Panc1 (cell line): Measurements from ENCODE around the gene PLIN4. TPM values are rescaled to one million over a fixed set of nuclear protein-coding genes. Genes with fewer than 3 reads are reported as not detected.
A peak's percentile ranks its signal among the peaks of the same experiment; 100 is the strongest.

ENCODE experiments used
- ATAC-seq: fragments of 200-7000 bp; cut with Tn5 transposase; 2 replicates; pipeline ENCODE4 v1.9.1; 2020; ENCODE audit warnings: mild to moderate bottlenecking, moderate library complexity
- Bru-seq: library from RNA; stranded (reverse); fragments of 400-500 nt; gene quantifications from one replicate; lab custom pipeline; 2021; lab: Mats Ljungman, UMichigan
- BruChase-seq, 2 experiments: library from RNA; stranded (reverse); fragments of 400-500 nt; gene quantifications; one replicate each; lab custom pipeline; 2021; lab: Mats Ljungman, UMichigan
- BruUV-seq: library from RNA; stranded (reverse); fragments of 400-500 nt; replicated peaks from 2 replicates; lab custom pipeline; 2021; lab: Mats Ljungman, UMichigan
- CTCF ChIA-PET: fragments of 300-600 bp; sonication (Branson Sonifier 250); formaldehyde crosslinking; loops from one replicate; lab custom pipeline; 2022; ENCODE audit warnings: antibody characterized with exemption; lab: Charles Lee
- POLR2A ChIA-PET: fragments of 300-600 bp; sonication (Branson Sonifier 250); formaldehyde crosslinking; loops from one replicate; lab custom pipeline; 2022; ENCODE audit warnings: antibody characterized with exemption; lab: Charles Lee
- DNase-seq: peaks from one replicate; pipeline ENCODE4 v3.0.0-alpha.2; 2010; ENCODE audit warnings: low read depth, low spot score
- H3K27ac ChIP-seq: 2 replicates; pipeline ENCODE4 v1.5.1; 2011; ENCODE audit warnings: mild to moderate bottlenecking, low read length, inconsistent platforms
- H3K27me3 ChIP-seq: fragments of 200-500 bp; sonication (Bioruptor generic); 2 replicates; pipeline ENCODE4 v1.6.0; 2014; ENCODE audit warnings: low read length, inconsistent platforms; ENCODE audit not compliant: control insufficient read depth, insufficient read depth
- H3K36me3 ChIP-seq: fragments of 200-500 bp; sonication (Bioruptor generic); 2 replicates; pipeline ENCODE4 v1.5.1; 2014; ENCODE audit warnings: inconsistent platforms, mild to moderate bottlenecking, low read length, moderate library complexity; ENCODE audit not compliant: control insufficient read depth, insufficient read depth
- H3K4me1 ChIP-seq: 2 replicates; pipeline ENCODE4 v1.5.1; 2011; ENCODE audit warnings: inconsistent platforms, mild to moderate bottlenecking, low read length, moderate library complexity; ENCODE audit not compliant: control insufficient read depth, insufficient read depth
- H3K4me3 ChIP-seq, 2 experiments: 2 replicates each; pipeline ENCODE4 v1.5.1; 2011 to 2012; ENCODE audit warnings: low read depth in 2 of 2, low read length in 2 of 2, mild to moderate bottlenecking in 2 of 2, inconsistent platforms in 1 of 2, moderate library complexity in 1 of 2
- H3K9me3 ChIP-seq: fragments of 200-500 bp; sonication (Bioruptor generic); 2 replicates; pipeline ENCODE4 v1.5.1; 2014; ENCODE audit warnings: low read depth, mild to moderate bottlenecking, inconsistent platforms, low read length, moderate library complexity; ENCODE audit not compliant: control insufficient read depth, insufficient read depth
- CTCF ChIP-seq: fragments of 450-650 bp; IDR thresholded peaks from 2 replicates; pipeline ENCODE4 v1.5.1; 2017; ENCODE audit warnings: mild to moderate bottlenecking
- POLR2AphosphoS5 ChIP-seq: IDR thresholded peaks from 2 replicates; pipeline ENCODE4 v1.6.1; 2012; ENCODE audit warnings: mild to moderate bottlenecking, low read depth, low read length, moderate library complexity
- REST ChIP-seq, 2 experiments: IDR thresholded peaks; 2 replicates each; pipeline ENCODE4 v1.6.1; 2011 to 2012; ENCODE audit warnings: low read depth in 2 of 2, control low read depth in 1 of 2, low read length in 1 of 2, mild to moderate bottlenecking in 1 of 2, moderate library complexity in 1 of 2; ENCODE audit not compliant: insufficient read depth in 1 of 2
- SIN3A ChIP-seq: IDR thresholded peaks from 2 replicates; pipeline ENCODE4 v1.6.1; 2012; ENCODE audit warnings: low read depth, mild to moderate bottlenecking, low read length, moderate library complexity, borderline replicate concordance; ENCODE audit not compliant: insufficient read depth
- TCF7L2 ChIP-seq: IDR thresholded peaks from 2 replicates; pipeline ENCODE4 v1.6.1; 2011; ENCODE audit warnings: mild to moderate bottlenecking, low read depth, low read length, inconsistent platforms
- in situ Hi-C: cut with HindIII; loops from 2 replicates; pipeline ENCODE4 v1.10.0; 2016; ENCODE audit warnings: low sequenced_read_pairs, low pct_unique_long_range_greater_than_20kb
- intact Hi-C: fragments of 100-400 bp; cut with micrococcal nuclease; formaldehyde crosslinking; loops from one replicate; pipeline ENCODE4 v1.10.0; 2022; ENCODE audit not compliant: unreplicated experiment
- long read RNA-seq: library from polyadenylated mRNA; unstranded; transcript quantifications from one replicate; pipeline ENCODE4 v2.0.0, GENCODE V29; 2021; ENCODE audit not compliant: unreplicated experiment
- polyA plus RNA-seq: library from polyadenylated mRNA; unstranded; fragments of >200 nt; gene quantifications from one replicate; pipeline ENCODE4 v1.2.1, GENCODE V29; 2012; ENCODE audit warnings: missing spikeins; ENCODE audit not compliant: insufficient read length
- total RNA-seq: library from RNA; stranded (reverse); gene quantifications from one replicate; pipeline ENCODE4 v1.2.1, GENCODE V29; 2021; ENCODE audit not compliant: unreplicated experiment

Gene PLIN4, protein sequence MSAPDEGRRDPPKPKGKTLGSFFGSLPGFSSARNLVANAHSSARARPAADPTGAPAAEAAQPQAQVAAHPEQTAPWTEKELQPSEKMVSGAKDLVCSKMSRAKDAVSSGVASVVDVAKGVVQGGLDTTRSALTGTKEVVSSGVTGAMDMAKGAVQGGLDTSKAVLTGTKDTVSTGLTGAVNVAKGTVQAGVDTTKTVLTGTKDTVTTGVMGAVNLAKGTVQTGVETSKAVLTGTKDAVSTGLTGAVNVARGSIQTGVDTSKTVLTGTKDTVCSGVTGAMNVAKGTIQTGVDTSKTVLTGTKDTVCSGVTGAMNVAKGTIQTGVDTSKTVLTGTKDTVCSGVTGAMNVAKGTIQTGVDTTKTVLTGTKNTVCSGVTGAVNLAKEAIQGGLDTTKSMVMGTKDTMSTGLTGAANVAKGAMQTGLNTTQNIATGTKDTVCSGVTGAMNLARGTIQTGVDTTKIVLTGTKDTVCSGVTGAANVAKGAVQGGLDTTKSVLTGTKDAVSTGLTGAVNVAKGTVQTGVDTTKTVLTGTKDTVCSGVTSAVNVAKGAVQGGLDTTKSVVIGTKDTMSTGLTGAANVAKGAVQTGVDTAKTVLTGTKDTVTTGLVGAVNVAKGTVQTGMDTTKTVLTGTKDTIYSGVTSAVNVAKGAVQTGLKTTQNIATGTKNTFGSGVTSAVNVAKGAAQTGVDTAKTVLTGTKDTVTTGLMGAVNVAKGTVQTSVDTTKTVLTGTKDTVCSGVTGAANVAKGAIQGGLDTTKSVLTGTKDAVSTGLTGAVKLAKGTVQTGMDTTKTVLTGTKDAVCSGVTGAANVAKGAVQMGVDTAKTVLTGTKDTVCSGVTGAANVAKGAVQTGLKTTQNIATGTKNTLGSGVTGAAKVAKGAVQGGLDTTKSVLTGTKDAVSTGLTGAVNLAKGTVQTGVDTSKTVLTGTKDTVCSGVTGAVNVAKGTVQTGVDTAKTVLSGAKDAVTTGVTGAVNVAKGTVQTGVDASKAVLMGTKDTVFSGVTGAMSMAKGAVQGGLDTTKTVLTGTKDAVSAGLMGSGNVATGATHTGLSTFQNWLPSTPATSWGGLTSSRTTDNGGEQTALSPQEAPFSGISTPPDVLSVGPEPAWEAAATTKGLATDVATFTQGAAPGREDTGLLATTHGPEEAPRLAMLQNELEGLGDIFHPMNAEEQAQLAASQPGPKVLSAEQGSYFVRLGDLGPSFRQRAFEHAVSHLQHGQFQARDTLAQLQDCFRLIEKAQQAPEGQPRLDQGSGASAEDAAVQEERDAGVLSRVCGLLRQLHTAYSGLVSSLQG (N-terminal part only)
- 10.2 TPM for total RNA-seq
- 19.9 TPM for polyA plus RNA-seq
- percentile 43 among the genes with signal in this experiment for Bru-seq, nascent RNA
- BruChase-seq, experiment 1, labeled RNA remaining after a 2-hour chase = percentile 52 among the genes with signal in this experiment
- percentile 57 among the genes with signal in this experiment for BruChase-seq, experiment 2, labeled RNA remaining after a 6-hour chase
- long read RNA-seq, full-length matches to known transcripts = 1 of 31 reads
- long read RNA-seq, partial matches to known transcripts = 7 of 31 reads
- long read RNA-seq, other reads (novel, unspliced or antisense) = 23 of 31 reads

GRCh38 chr19:4518345-4519171 is at the start of gene PLIN4:
TSS of gene PLIN4 (minus strand) at chr19:4518486. CDS start at chr19:4518272, 214 bp downstream.
- no peak for DNase-seq
- ChIA-PET POLR2A (interaction anchor here (0.5 to 0.6 kb wide), 2 partner anchors 11 to 27 kb away, joined by 3 to 4 read pairs; no protein-coding TSS in a partner anchor), CTCF (interaction anchor here (0.6 kb wide), 1 partner anchor 166 kb away, joined by 4 read pairs; no protein-coding TSS in a partner anchor)
- Histone ChIP-seq H3K4me1 (peaks cover 19% of the 10 kb centered on the region), H3K27me3 (no peaks in the 10 kb centered on the region), H3K4me3 (peak within 1 kb of the TSS; percentile 19 to 31), H3K36me3 (no peaks in the 10 kb centered on the region), H3K27ac (peak within 1 kb of the TSS; percentile 75; the same call in 1 of the 2 replicates), H3K9me3 (no peaks in the 10 kb centered on the region)
- in situ Hi-C loops = no loop called here
- peak; percentile 75 for ATAC-seq
- BruUV-seq = no TSS peak
- intact Hi-C loops = no loop called here
- TF ChIP-seq SIN3A (no peak), TCF7L2 (no peak), POLR2AphosphoS5 (no peak; the same call in 1 of the 2 replicates), CTCF (no peak), REST (IDR thresholded peaks at IDR 0.05; ENCODE audit: insufficient read depth in 1 of 2, low read depth in 2 of 2, low read length in 1 of 2) (no peak)
